ENCODE results near the gene MCF2L2. TPM values are rescaled to one million over a fixed set of nuclear protein-coding genes. Genes with fewer than 3 reads are reported as not detected.

The MCF2L2 gene
- total RNA-seq, 1 donor from 2014 or later, result 0.62 TPM

DNA sequence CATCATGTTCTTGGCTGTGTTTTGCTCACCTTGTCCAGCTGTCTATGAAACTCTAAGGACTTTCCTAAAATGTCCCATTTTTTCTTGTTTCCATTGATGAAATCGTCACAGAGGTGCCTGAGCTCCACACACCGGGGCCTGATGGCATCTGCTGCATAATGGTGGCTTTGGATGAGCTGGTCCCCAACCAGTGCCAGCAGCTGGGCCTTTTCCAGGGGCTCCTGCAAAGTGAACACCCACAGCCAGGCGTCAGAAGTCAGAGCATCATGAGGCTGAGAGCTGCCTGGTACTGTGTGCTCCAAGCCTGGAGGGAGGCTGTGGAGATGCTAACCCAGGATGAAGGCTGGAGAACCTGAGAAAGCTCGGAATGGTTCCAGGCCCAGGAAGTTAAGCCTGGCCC is 128.4 kb downstream of the MCF2L2 start:
- DNase-seq, result no peak
- no peak for ATAC-seq
- no peaks in the 10 kb centered on the region for H3K27me3 ChIP-seq (ENCODE audit: low read depth)
- H3K36me3 ChIP-seq, result no peaks in the 10 kb centered on the region
- H3K4me3 ChIP-seq, result no peak overlapping the region
- intact Hi-C loops (cut with DNase I), result no loop called here
- no peak overlapping the region for H3K27ac ChIP-seq
- H3K4me1 ChIP-seq, result peaks cover 30% of the 10 kb centered on the region
- no peaks in the 10 kb centered on the region for H3K9me3 ChIP-seq
- TF ChIP-seq, protein P1, sequence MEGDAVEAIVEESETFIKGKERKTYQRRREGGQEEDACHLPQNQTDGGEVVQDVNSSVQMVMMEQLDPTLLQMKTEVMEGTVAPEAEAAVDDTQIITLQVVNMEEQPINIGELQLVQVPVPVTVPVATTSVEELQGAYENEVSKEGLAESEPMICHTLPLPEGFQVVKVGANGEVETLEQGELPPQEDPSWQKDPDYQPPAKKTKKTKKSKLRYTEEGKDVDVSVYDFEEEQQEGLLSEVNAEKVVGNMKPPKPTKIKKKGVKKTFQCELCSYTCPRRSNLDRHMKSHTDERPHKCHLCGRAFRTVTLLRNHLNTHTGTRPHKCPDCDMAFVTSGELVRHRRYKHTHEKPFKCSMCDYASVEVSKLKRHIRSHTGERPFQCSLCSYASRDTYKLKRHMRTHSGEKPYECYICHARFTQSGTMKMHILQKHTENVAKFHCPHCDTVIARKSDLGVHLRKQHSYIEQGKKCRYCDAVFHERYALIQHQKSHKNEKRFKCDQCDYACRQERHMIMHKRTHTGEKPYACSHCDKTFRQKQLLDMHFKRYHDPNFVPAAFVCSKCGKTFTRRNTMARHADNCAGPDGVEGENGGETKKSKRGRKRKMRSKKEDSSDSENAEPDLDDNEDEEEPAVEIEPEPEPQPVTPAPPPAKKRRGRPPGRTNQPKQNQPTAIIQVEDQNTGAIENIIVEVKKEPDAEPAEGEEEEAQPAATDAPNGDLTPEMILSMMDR (IDR thresholded peaks at IDR 0.05), result no peak

DNA sequence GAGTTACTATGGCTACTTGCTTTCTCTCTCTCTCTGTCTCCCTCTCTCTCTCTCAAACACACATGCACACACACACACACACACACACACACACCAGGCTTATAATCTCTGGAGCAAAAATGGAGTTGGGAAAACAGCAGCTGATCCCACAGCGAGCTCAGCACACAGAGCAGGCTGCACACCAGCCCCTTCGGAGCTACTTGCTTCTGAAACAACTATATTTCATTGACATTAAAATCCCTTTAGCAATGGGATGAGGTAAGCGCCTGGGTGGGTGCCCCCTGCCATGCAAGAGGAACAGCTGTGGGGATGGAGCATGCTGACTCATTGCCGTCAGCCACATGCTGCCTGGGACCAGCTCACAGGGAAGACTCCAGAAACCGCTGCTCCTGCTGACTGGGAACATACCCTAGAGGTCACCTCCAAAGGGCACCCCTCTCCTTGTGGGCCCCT is 129.7 kb downstream of the MCF2L2 start:
- Histone ChIP-seq H3K4me3 (no peak overlapping the region), H3K36me3 (no peaks in the 10 kb centered on the region), H3K9me3 (no peaks in the 10 kb centered on the region), H3K27ac (no peak overlapping the region), H3K4me1 (peaks cover 26% of the 10 kb centered on the region), H3K27me3 (ENCODE audit: low read depth) (no peaks in the 10 kb centered on the region)
- intact Hi-C loops (cut with DNase I), result no loop called here
- TF ChIP-seq, protein P1 (IDR thresholded peaks at IDR 0.05), result no peak
- ATAC-seq, result peak; percentile 62 to 64
- DNase-seq, result peak; percentile 79

DNA sequence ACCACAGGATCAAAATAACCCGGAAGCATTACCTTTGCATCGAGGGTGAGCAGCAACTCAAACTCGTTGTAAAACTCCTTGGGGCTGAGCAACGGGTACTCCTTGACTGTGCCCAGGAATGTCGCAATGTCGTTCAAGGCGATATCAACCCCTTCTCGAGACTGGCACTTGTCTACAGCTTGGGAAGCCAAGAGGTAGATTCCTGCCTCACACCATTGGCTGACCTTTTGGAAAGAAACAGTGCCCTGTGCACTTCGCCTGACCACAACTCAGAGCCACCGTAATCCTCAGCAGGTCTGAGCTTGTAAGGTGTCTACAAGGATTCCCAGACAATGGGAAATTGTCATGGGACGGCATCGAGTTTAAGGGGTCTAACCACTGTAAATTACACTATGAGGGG is 131.5 kb downstream of the MCF2L2 start:
- TF ChIP-seq, protein P1 (IDR thresholded peaks at IDR 0.05), result no peak
- intact Hi-C loops (cut with DNase I), result no loop called here
- Histone ChIP-seq H3K4me3 (no peak overlapping the region), H3K27me3 (ENCODE audit: low read depth) (no peaks in the 10 kb centered on the region), H3K4me1 (peaks cover 26% of the 10 kb centered on the region), H3K36me3 (no peaks in the 10 kb centered on the region), H3K9me3 (no peaks in the 10 kb centered on the region), H3K27ac (peak overlapping the region; percentile 2)
- peak; percentile 57 for DNase-seq
- peak; percentile 74 to 77 for ATAC-seq

DNA sequence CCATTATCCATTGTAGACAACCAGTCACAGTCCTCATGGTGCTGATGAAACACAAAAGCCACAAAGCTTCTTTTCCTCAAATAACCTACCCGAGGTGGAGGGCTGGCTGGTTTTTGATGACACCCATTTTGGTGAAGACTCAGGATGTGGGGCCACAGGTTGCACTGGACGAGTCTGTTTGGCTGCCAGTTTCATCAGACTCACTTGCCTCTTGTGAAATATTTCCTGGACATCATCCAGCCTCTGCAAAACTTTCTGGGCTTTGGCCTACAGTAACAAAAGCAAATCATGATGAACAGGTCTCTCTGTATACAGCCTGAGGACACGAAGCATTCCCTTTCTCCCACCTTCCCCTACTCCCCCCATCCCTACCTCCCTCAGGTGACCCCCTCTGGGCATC is 133.2 kb downstream of the MCF2L2 start:
- ATAC-seq (peak; percentile 53 to 65), DNase-seq (peak; percentile 57)
- no peak overlapping the region for H3K27ac ChIP-seq

DNA sequence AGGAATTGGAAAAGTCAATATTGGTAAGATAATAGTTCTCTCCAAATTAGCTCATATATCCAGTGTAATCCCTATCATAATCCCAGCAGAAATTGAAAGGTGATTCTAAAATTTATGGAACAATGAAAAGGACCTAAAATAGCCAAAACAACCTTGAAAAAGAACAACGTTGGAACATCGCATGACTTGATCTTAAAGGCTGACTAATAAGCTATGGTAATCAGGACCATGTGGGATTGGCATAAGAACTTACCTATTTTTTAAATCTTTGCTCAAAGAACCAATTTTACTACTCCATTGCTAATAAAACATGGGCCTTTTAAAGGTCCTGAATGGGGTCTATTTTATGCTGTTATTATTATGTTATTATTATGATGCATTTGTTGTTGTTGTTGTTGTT is 134.5 kb downstream of the MCF2L2 start:
- H3K27me3 ChIP-seq (ENCODE audit: low read depth), result no peaks in the 10 kb centered on the region
- peaks cover 29% of the 10 kb centered on the region for H3K4me1 ChIP-seq
- H3K9me3 ChIP-seq, result no peaks in the 10 kb centered on the region
- ATAC-seq (no peak), DNase-seq (no peak)
- intact Hi-C loops (cut with DNase I), result no loop called here
- no peak overlapping the region for H3K4me3 ChIP-seq
- no peak overlapping the region for H3K27ac ChIP-seq
- no peaks in the 10 kb centered on the region for H3K36me3 ChIP-seq
- TF ChIP-seq, protein P1 (IDR thresholded peaks at IDR 0.05), result no peak

More for the DNA sequence above, 133.2 kb downstream of the MCF2L2 start:
- no peaks in the 10 kb centered on the region for H3K27me3 ChIP-seq (ENCODE audit: low read depth)
- H3K36me3 ChIP-seq, result no peaks in the 10 kb centered on the region
- TF ChIP-seq, protein P1 (IDR thresholded peaks at IDR 0.05), result no peak
- H3K4me3 ChIP-seq, result no peak overlapping the region
- intact Hi-C loops (cut with DNase I), result no loop called here
- peaks cover 32% of the 10 kb centered on the region for H3K4me1 ChIP-seq
- H3K9me3 ChIP-seq, result no peaks in the 10 kb centered on the region
